ENCODE data around the gene FNIP2.

DNA sequence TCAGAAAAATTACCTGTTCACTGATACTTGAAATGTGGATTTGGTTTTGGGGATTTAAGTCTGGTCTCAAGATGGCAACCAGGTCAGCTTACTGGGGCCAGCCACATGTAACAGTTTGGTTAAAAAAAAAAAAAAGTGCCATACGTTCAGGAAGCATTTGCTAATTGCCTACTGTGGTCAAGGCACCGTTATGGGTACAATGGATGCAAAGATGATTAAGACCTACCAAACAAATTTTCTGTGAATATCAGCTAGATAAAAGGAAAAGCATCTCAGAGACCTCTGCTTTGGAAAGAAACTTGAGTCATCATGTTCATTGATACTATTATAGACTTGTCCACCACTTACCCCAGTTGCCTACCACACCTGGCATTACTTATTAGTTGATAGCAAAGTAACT is 80.9 kb downstream of the FNIP2 start:
- TF ChIP-seq ATF7 (IDR thresholded peaks at IDR 0.05): no peak
- TF ChIP-seq, protein P1, sequence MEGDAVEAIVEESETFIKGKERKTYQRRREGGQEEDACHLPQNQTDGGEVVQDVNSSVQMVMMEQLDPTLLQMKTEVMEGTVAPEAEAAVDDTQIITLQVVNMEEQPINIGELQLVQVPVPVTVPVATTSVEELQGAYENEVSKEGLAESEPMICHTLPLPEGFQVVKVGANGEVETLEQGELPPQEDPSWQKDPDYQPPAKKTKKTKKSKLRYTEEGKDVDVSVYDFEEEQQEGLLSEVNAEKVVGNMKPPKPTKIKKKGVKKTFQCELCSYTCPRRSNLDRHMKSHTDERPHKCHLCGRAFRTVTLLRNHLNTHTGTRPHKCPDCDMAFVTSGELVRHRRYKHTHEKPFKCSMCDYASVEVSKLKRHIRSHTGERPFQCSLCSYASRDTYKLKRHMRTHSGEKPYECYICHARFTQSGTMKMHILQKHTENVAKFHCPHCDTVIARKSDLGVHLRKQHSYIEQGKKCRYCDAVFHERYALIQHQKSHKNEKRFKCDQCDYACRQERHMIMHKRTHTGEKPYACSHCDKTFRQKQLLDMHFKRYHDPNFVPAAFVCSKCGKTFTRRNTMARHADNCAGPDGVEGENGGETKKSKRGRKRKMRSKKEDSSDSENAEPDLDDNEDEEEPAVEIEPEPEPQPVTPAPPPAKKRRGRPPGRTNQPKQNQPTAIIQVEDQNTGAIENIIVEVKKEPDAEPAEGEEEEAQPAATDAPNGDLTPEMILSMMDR (IDR thresholded peaks at IDR 0.05 in 2 of 3, conservative IDR thresholded peaks at IDR 0.05 in 1 of 3; ENCODE audit: insufficient read depth in 2 of 3, low read depth in 1 of 3, low read length in 3 of 3): no peak
- TF ChIP-seq CAMTA2 (CRISPR knock-in tag; conservative IDR thresholded peaks at IDR 0.05): no peak
- TF ChIP-seq, protein P2, sequence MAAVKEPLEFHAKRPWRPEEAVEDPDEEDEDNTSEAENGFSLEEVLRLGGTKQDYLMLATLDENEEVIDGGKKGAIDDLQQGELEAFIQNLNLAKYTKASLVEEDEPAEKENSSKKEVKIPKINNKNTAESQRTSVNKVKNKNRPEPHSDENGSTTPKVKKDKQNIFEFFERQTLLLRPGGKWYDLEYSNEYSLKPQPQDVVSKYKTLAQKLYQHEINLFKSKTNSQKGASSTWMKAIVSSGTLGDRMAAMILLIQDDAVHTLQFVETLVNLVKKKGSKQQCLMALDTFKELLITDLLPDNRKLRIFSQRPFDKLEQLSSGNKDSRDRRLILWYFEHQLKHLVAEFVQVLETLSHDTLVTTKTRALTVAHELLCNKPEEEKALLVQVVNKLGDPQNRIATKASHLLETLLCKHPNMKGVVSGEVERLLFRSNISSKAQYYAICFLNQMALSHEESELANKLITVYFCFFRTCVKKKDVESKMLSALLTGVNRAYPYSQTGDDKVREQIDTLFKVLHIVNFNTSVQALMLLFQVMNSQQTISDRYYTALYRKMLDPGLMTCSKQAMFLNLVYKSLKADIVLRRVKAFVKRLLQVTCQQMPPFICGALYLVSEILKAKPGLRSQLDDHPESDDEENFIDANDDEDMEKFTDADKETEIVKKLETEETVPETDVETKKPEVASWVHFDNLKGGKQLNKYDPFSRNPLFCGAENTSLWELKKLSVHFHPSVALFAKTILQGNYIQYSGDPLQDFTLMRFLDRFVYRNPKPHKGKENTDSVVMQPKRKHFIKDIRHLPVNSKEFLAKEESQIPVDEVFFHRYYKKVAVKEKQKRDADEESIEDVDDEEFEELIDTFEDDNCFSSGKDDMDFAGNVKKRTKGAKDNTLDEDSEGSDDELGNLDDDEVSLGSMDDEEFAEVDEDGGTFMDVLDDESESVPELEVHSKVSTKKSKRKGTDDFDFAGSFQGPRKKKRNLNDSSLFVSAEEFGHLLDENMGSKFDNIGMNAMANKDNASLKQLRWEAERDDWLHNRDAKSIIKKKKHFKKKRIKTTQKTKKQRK (IDR thresholded peaks at IDR 0.05; ENCODE audit: borderline replicate concordance, low read depth, low read length): no peak
- TF ChIP-seq RBM39 (optimal IDR thresholded peaks at IDR 0.05; ENCODE audit: low read depth, low read length): no peak
- TF ChIP-seq ZNF384 (IDR thresholded peaks at IDR 0.05; ENCODE audit: low read depth, low read length): no peak
- TF ChIP-seq, protein P3, sequence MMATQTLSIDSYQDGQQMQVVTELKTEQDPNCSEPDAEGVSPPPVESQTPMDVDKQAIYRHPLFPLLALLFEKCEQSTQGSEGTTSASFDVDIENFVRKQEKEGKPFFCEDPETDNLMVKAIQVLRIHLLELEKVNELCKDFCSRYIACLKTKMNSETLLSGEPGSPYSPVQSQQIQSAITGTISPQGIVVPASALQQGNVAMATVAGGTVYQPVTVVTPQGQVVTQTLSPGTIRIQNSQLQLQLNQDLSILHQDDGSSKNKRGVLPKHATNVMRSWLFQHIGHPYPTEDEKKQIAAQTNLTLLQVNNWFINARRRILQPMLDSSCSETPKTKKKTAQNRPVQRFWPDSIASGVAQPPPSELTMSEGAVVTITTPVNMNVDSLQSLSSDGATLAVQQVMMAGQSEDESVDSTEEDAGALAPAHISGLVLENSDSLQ (IDR thresholded peaks at IDR 0.05): no peak
- no peak for TF ChIP-seq EP300 (IDR thresholded peaks at IDR 0.05; ENCODE audit: low read length)
- TF ChIP-seq RFX5 (IDR thresholded peaks at IDR 0.05; ENCODE audit: low read depth, low read length): no peak
- TF ChIP-seq, protein P4, sequence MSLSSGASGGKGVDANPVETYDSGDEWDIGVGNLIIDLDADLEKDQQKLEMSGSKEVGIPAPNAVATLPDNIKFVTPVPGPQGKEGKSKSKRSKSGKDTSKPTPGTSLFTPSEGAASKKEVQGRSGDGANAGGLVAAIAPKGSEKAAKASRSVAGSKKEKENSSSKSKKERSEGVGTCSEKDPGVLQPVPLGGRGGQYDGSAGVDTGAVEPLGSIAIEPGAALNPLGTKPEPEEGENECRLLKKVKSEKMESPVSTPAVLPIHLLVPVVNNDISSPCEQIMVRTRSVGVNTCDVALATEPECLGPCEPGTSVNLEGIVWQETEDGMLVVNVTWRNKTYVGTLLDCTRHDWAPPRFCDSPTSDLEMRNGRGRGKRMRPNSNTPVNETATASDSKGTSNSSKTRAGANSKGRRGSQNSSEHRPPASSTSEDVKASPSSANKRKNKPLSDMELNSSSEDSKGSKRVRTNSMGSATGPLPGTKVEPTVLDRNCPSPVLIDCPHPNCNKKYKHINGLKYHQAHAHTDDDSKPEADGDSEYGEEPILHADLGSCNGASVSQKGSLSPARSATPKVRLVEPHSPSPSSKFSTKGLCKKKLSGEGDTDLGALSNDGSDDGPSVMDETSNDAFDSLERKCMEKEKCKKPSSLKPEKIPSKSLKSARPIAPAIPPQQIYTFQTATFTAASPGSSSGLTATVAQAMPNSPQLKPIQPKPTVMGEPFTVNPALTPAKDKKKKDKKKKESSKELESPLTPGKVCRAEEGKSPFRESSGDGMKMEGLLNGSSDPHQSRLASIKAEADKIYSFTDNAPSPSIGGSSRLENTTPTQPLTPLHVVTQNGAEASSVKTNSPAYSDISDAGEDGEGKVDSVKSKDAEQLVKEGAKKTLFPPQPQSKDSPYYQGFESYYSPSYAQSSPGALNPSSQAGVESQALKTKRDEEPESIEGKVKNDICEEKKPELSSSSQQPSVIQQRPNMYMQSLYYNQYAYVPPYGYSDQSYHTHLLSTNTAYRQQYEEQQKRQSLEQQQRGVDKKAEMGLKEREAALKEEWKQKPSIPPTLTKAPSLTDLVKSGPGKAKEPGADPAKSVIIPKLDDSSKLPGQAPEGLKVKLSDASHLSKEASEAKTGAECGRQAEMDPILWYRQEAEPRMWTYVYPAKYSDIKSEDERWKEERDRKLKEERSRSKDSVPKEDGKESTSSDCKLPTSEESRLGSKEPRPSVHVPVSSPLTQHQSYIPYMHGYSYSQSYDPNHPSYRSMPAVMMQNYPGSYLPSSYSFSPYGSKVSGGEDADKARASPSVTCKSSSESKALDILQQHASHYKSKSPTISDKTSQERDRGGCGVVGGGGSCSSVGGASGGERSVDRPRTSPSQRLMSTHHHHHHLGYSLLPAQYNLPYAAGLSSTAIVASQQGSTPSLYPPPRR (CRISPR knock-in tag; IDR thresholded peaks at IDR 0.05; ENCODE audit: borderline replicate concordance): no peak
- TF ChIP-seq ETV5 (CRISPR knock-in tag; IDR thresholded peaks at IDR 0.05; ENCODE audit: low read depth): no peak
- TF ChIP-seq SREBF1 (IDR thresholded peaks at IDR 0.05; ENCODE audit: borderline replicate concordance, low read depth, low read length): no peak
- TF ChIP-seq PHF20 (IDR thresholded peaks at IDR 0.05; ENCODE audit: partially characterized antibody): no peak
- TF ChIP-seq, protein P5, sequence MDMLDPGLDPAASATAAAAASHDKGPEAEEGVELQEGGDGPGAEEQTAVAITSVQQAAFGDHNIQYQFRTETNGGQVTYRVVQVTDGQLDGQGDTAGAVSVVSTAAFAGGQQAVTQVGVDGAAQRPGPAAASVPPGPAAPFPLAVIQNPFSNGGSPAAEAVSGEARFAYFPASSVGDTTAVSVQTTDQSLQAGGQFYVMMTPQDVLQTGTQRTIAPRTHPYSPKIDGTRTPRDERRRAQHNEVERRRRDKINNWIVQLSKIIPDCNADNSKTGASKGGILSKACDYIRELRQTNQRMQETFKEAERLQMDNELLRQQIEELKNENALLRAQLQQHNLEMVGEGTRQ (CRISPR knock-in tag; IDR thresholded peaks at IDR 0.05): no peak

All from K562 (cell line).